HG03108 (cell line): ENCODE results near the gene FYN.

Source experiments
- ATAC-seq: cut with Tn5 transposase; IDR thresholded peaks from one replicate; pipeline ENCODE4 v1.9.1; 2021; ENCODE audit warnings: moderate library complexity; ENCODE audit not compliant: unreplicated experiment

Gene FYN

DNA sequence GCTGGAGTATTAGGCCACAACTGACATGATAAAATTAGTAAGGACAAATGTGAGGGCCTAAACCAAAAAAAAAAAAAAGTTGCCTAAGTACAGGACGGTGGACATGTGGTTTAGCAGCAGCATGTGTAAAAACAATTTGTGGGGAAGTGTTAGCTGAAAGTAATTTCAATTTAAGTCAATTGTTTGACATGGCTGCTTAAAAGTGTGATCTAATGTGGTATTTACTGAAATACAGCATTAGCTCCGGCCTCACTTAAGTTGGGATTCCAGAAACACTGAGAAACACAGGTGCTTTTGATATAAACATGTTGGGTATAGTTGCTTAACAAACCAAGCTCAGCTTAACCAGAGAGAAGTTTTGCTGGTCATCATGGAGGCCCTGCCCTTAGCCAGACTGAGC, 119.7 kb downstream of the FYN start:
- ATAC-seq = no peak

DNA sequence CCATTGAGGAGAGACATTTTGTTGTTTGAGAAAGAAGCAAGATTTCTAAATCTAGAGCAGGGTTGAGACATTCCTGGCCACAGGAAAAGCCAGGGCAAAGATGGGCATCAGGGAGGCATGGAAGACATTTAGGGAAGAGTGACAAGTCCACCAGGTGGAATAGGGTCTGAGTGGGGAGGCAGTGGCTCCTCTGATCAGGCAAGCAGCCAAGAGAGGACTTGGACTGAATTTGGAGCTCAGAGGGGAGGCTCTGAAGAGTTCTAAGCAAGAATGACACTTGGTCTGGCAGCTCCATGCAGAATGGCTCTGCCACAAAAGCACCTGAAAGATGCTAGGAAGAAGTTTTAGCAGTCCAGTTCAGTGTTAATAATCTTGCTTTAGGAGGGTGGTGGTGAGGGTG, 120.8 kb downstream of the FYN start:
- ATAC-seq = no peak

DNA sequence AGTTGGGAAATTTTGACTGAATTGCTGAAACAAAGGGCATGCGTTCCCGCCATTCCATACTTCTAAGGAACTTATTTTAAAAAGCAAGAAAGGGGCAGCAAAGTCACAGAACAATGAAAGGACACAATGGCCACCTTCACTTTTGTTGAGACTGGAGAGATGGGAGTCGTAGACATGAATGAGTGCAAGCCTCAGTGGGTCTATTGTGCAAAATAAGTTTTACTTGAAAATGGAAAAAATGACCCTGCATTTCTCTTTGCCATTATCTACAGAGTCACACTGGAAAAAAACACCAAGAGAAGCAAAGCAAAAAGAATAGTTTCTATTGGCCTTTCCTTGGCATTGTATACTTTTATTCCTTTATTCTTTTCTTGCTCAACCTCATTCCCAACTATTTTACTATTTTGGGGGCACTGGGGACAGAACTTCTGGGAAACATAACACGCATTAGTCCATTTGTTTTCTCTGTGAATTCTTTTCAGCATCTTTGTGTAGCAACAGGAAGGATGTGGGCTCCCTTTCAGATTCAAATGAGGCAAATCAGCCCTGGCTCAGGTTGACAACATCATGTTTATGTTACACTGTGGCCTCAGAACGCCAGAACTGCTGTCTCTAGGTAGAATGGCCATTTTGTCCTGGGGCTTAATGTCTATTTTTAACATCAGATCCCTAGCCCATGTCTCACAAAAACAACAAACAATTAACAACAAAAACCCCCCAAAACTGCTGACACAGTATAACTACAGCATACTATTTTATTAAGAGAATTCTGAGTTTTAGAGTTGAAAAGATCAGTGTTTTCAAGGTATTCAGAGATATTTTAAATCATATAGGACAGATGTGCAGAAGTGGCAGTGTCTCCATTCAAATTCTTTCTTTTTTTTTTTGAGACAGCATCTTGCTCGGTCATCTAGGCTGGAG, 122.2 kb downstream of the FYN start:
- peak; percentile 88 for ATAC-seq

DNA sequence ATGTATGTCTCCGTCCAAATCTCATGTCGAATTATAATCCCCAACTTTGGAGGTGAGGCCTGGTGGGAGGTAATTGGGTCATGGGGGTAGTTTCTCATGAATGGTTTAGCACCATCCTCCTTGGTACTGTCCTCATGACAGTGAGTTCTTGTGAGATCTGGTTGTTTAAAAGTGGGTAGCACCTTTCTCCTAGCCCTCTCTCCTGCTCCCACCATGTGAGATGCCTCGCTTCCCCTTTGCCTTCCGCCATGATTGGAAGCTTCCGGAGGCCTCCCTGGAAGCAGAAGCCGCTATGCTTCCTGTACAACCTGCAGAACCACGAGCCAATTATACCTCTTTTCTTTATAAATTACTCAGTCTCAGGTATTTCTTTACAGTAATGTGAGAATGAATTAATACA, 123.1 kb downstream of the FYN start:
- no peak for ATAC-seq

DNA sequence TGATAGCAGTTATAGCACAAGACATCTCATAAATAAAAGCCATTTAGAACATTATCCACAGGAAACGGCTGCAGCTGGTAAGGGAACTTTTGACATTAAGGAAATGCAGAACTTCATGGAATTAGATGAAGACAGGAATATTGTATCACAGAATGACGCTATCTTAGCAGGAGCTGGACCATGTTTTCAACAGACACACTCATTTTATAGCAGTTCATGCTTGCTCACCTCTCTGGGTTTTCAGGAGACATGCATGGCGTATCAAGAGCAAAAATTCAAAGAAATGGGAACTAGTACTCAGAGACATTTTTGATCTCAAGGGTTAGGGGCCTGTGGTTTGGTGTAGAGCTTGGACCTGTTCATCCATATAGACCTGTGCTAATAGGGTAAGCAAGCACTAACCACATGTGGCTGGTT, 125.0 kb downstream of the FYN start:
- no peak for ATAC-seq

DNA sequence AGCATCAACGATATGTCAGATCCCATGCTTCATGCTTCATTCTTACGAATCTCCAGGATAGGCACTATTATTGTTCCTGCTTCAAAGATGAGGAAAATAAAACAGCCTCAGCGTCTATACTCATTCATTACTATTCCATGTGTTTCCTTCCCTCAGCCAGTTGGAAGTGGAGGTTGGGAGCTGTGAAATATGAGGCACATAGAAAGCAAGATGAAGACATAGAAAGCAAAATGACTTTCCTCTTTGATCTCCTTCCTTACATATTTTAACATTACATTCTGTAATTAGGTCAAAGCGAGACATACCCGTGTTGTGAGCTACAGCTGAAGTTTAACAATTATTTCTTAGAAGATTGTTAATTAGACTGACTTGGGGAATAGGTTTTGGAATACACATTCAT, 125.4 kb downstream of the FYN start:
- ATAC-seq = no peak

DNA sequence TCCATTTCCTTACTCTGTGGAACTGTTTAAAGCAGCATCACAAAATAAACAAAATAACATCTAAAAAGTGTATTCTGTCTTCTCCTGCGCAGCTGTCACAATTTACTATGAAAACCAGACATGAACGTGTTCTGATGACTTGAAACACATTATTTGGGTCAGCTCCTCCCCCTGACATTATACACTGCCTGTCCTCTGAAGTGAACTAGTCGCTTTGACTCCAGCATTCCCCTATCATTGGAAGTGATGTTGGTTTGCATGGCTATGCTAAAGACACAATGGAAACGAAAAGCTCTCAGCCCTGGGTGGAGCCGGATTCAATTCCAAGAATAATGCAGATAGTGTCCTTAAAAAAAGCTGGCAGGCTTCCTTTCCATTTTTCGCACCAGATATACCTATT, 125.9 kb downstream of the FYN start:
- ATAC-seq = no peak

DNA sequence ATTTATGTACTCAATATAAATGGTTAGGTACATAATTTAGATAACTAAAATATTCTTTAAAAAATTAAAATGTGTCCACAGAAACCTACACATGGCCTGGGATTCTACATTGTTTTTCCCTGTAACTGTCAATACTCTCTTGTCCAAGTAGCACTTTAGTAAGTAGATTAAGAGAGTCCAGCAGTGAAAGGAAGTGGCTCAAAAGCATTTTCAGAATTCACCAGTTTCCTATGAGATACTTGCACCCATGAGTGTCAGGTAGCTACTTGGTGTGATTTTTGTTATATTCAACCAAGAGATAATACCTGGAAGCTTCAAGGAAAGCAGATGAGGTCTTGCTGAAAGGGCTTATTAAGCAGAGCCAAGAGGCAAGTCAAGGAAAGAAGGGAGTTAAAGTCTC, 126.3 kb downstream of the FYN start:
- no peak for ATAC-seq

DNA sequence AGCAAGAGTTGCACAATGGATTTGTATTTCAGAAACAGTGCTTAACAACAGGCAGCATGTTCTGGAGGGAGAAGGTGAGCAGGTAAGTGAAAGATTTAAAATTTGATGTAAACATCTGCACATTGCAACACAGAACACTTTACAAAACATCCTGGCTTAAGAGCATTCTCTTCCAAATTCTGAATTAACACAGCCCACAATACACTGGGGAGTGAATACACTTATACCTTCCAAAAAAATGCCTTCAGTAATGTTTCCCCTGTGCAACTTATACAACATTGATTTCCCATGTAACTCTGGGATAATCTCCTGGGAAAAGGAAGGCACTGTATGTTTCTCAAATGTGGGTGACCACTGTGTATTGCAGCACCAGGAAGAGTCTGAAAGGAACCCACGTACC, 127.6 kb downstream of the FYN start:
- ATAC-seq = no peak

DNA sequence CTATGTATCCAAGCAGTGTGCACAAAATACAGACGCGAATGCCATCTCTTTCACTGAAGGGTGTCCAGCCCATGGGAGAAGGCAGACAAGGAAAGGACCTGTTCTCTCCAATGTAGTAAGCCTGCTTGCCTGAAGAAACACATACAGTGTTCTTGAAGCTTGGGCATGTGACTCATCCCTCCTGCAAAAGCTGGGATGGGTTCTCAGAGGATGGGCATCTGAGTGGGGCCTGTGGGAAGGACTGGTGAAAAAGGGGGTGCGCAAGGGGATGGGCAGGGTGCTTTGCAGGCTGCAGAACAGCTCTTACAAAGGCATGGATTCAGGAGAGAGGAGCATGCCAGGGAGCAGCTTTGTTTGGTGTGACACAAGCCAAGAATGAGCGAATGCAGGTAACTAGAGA, 128.1 kb downstream of the FYN start:
- ATAC-seq = no peak

DNA sequence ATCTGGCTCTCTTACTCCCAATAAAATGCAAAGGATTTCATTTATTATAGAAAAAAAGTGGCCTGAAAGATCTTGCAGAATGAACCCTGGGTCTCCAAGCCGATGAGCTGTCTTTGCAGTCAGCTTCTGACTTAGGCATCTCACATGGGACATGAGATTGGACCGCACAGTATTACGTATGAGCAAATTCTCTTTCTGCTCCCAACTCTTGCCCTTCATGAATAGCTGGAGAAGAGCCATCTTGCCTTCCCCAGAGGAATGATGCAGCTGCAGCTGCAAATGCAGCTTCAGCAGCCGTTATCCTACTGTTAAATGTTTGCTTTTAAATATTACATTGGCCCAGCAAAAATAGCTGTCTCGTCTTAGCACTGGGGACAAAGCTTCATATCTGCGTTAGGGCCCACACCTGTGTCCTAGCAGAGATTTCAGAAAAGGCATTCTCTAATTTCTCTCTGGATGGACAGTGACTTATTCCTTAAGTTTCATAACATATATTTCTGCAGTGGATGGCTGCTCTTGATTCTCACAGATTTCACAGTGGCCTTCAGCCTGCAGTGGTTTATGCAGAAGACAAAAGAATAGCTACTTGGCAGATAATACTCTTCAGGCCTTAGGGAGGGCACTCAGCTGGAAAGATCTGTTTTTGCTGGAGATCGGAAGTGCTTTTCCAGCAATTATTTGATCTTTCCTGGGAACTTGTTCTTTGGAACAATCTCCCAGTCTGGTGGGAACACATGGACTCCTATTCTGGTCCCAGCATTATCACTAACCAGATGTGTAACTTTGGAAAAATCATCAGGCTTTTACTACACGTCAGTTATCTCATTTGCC, 129.2 kb downstream of the FYN start:
- ATAC-seq = no peak

DNA sequence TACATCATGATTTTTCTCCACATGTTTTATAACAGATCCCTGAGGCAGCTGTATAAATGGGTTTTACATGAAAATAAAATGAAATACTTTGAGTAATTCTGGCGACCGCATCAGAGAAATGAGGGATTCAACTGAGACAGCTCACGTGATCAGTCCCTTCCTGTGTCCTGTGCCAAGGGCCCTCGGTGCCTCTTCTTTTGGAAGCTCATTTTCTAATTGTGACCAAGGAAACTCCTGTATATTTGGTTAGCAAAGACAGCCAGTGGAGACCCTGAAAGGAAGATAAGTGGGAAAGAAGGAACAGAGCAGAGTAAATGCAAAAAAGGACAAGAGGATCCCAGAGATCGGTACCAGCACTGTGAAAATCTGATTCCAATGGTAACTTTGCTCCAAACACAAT, 129.9 kb downstream of the FYN start:
- no peak for ATAC-seq

DNA sequence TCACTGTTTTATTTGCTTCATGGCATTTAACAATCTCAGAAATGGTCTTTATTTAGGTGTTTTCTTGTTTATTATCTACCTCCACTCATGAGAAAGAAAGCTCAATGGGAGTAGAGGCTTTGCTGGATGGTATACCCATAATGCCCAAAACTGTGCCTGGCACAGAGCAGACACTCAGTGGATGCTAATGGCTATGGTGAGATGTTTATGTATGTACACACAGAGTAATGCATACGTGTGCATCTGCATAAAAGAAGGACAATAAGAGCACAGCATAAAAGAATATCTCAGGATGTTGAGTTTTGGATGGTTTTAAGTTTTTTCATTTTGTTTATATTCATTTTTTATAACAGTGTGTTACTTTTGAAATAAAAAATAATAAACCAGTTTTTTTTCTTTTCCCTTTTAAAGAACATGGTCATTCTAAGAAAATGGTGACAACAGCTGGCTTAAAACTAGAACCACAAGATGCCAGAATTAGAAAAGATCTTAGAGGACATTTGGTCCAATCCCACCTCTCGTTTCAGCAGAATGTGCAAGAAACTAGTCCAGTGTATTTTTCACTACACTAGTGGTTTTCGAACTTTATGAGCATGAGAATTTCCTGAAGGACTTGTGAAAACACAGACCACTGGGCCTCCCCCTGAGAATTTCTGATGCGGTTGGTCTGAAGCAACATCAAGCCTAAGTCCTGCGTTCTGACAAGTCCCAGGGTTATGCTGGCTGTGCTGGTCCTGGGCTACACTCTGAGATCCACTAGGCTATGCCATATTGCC, 131.9 kb downstream of the FYN start:
- no peak for ATAC-seq

DNA sequence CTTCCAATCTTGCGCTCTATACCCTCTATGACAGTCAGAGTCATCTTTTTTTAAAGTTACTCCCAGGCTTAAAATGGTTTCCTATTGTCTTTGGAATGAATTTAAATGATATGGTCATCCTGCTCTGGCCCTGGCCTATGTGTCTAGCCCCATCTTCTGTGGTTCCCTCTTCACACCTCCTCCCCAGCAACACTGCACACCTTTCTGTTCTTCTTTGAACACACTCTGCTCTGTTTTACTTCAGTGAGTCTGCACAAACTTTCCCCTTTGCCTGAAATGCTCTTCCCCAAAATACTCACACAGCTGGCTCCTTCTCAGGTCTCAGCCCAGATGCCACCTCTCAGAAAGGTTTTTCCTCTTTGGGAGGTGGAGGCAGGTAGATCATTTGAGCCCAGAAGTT, 132.7 kb downstream of the FYN start:
- no peak for ATAC-seq

DNA sequence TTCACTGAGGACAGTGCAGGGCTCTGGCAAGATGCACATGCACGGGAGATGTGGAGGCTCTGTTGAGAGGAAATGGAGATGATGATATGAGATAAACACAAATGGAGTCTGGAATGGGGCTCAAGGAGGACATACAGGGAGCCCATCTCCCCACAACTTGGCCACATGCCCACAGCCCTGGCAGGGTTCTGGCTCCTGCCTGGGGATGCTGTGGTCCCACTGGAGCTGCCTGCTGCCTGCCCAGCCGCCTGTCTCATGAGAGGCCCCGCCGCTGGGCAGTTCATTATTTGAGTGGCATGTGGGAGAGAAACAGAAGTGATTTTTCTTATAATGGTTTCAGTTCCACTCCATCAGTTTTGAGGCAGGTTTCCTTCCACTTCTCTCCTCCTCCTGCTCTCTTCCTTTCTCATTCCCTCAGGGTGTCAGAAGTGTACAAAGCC, 134.0 kb downstream of the FYN start:
- ATAC-seq = no peak

DNA sequence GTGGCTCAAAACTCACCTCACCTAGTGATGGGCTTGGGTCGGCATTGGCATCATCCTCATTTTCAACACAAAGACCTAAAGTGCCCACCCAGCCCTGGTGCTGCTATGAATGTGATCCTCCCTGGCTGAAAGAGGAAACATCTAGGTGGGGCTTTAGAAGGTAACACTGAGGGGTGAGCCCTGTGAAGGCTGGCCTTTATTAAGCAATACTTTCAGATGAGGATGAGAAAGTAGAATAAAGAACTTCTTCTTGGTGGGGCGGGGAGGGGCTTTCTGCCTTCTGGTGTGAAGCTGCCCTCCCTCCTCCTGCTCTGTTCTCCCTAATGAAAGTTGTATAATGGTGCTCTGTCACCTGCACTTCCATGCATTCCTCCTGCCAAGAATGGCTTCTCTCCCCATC, 134.6 kb downstream of the FYN start:
- ATAC-seq = no peak

DNA sequence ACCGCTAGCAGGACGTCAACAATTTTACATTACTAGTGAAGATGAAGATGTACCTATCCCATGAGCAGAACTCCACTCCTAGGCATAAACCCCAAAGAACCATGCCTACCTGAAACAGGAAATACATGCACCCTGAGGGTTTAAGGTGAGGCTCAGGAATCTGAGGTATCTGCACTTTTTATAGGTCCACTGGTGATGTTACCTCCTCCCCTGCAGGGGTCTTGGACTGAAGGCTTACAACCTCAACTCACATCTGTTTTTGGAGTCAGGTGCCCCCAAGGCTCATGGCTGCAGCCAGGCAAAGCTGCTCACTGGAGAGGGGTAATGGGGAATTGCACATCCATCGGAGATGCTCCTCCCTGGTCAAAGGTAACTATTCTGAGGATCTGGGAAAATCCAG, 135.1 kb downstream of the FYN start:
- no peak for ATAC-seq

DNA sequence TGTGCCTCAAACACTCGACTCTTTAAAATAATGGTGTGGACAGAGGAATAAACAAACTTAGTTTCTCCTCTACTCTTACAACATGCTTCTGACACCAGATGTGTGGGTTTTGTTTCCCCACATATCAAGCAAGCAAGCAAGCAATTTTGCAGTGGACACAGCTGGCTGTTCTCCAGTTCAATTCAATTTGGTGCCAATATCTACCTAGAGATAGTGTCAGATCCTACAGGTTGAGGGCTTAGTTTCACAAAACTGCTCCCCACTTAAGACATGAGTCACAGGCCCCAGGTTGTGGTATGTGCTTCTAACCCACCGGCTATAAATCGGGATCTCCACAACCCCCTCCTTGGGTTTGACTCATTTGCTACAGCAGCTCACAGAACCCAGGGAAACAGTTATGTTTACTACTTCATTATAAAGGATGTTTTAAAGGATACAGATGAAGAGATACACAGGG, 136.2 kb downstream of the FYN start:
- no peak for ATAC-seq

DNA sequence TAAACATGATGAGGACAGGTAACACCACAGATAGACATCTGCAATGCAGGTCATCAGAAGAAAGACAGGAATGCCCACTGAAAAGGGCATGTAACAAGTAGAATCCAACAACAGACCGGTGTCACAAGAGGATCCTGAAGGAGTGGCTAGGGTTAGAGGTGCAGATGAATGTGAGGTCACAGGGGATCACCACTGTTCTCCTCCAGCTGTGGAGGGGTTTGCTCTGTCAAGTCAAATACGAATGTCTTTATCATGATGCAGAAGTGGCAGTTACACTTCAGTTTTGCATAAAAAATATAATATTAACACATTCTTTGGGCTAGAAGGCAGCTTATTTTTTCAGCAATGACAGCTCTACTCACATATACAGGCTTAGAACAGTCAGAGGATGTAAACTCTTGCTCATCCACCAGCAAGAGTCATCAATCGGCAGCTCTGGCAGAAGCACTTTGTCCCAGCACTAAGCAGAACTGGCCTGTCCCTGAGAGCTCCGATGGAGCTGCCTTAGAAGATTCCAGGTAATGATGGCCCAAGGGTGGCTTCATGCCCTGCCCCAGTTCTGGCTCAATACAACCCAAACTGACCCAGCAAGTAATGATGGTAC, 137.1 kb downstream of the FYN start:
- no peak for ATAC-seq

DNA sequence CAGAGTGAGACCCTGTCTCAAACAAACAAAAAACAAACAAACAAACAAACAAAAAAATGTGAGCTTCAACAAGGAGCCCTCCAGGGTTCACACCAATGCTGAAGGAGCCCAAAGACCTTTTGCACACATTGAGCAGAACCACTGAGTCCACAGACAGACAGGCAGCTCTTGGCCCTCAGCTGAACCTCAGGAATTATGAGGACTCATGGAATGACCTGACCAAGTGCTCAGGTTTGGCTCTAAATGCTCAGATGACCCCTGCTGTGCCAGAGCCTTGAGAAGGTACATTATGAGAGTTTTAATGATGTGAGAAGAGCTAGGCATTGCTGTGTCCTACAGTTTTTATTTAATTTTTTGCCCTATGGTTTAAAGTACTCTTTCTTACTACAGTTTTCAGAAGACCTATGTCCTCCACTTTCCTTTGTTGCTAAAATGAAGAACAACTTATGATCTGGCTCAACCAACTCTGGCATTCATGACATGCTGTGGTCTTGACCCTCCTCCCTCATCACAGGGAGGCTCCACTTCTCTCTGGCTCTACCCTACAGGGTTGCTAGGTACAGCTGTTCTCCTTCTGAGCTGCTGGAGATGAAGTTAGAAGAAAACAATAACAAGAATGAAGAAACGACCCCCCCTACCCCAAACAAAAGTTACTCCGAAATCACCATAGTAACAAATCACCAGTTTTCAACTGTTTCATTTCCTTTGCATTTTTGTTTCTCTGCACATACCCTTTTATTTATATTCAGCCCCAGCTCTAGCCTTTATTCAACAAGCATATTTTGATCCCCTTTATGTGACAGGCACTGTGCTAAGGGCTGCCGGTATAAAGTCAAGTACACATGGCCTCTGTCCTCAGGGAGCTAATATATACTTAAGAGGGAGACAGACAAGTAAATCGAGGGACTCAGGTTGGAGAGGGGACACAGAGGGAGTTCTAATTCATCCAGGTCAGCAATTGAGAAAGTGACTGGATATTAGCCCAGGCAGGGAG, 138.9 kb downstream of the FYN start:
- ATAC-seq = no peak
